GM12801 (cell line): ENCODE data around the gene CCDC191.

ENCODE experiments used
- CTCF ChIP-seq: IDR thresholded peaks from one replicate; pipeline ENCODE4 v1.5.1; 2011; ENCODE audit warnings: control low read depth; ENCODE audit not compliant: insufficient read length; ENCODE audit errors: extremely low read depth

The CCDC191 gene

GRCh38 chr3:114011059-114011797 lies 45.1 kb downstream of the CCDC191 start:
- no peak for TF ChIP-seq CTCF

GRCh38 chr3:114005481-114005880 lies 50.8 kb downstream of the CCDC191 start:
- TF ChIP-seq CTCF, result no peak

- TF ChIP-seq CTCF, result no peak
These were observed 70.8 kb downstream of the CCDC191 start for GRCh38 chr3:113985541-113985940.

GRCh38 chr3:113983544-113983943 lies 72.8 kb downstream of the CCDC191 start:
- no peak for TF ChIP-seq CTCF

GRCh38 chr3:113981803-113982202 lies 74.5 kb downstream of the CCDC191 start:
- TF ChIP-seq CTCF, result no peak

GRCh38 chr3:113979916-113980315 lies 76.4 kb downstream of the CCDC191 start:
- TF ChIP-seq CTCF, result no peak

- no peak for TF ChIP-seq CTCF
These were observed 78.5 kb downstream of the CCDC191 start for GRCh38 chr3:113977822-113978221.

GRCh38 chr3:113968986-113969385 lies 87.3 kb downstream of the CCDC191 start:
- TF ChIP-seq CTCF, result no peak
